Stimulated activated CD8-positive, alpha-beta memory T cell treated with anti-CD3 and anti-CD28 coated beads, Interleukin-15, amount 100 ng/mL, for 24 hours (primary cell): Measurements from ENCODE around the gene HOXA7.

Experiments
- DNase-seq: peaks from one replicate; pipeline ENCODE4 v3.0.0-alpha.2; 2020; ENCODE audit warnings: low read depth

The HOXA7 gene

DNA sequence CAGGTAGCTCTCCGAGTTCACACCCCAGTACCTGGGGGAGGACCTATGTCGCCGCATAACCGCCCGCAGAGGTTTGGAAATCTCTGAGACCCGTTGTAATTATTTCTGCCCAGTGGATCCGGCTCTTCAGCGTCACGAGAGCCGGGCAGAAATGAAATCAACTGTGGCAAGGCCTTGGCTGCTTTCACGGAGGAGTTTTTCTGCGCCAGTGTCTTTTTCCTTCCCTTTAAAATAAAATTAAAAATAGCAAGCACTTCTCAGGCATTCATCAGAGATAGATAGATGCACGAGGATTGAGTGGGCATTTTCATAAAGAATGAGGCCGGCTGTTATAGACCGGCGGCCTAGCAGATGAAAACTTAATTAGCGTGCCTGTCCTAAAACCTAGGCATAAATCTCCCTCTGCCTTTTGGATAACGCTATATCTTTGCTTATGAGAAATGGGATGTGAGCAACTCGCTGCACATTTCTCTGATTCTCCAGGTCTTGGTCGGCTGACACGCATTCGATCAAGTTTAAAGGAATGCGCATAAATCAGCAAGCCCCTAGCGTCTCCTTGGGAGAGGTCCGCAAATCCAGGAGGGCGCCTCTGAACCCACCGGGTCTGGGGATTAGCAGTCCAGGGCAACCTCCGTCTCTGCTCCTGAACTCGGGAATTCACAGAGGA is 37.0 kb upstream of the HOXA7 start:
- DNase-seq = no peak

DNA sequence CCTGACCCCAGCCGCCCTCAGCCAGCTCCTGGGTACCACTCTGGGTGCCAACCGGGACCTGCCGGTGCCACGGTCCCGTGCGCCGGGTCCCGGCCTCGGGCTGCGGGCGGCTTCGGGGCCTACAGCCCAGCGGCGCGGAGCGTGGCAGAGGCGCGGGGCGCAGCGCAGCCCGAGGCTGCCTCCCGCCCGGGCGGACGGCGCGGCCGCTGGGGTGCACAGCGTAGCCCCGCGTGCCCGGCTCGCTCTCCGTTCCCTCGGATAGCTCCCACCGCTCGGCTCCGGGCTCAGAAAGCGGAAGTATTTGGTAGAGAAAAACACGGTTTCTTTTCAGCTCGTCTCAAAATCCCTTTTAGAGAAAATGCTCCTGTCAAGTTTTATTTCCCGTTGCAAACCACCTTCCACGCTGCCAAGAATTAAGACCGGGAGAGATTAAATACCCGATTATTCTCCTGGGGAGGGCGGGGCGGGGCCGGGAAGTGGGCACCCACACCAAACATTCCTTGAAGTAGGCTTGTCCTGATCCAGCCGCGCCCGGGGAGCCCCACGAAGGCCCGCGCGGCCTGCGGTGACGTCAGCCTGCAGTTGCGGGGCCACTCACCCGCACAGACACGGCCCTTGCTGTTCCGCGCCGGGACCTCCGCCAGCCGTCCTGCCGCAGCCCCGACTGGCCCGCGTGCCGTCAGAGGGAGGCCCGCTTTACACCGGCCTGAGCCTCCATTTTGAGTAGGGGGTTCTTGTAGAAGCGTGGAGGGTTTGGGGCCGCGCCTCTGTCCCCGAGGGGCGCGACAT is 36.3 kb upstream of the HOXA7 start:
- no peak for DNase-seq

DNA sequence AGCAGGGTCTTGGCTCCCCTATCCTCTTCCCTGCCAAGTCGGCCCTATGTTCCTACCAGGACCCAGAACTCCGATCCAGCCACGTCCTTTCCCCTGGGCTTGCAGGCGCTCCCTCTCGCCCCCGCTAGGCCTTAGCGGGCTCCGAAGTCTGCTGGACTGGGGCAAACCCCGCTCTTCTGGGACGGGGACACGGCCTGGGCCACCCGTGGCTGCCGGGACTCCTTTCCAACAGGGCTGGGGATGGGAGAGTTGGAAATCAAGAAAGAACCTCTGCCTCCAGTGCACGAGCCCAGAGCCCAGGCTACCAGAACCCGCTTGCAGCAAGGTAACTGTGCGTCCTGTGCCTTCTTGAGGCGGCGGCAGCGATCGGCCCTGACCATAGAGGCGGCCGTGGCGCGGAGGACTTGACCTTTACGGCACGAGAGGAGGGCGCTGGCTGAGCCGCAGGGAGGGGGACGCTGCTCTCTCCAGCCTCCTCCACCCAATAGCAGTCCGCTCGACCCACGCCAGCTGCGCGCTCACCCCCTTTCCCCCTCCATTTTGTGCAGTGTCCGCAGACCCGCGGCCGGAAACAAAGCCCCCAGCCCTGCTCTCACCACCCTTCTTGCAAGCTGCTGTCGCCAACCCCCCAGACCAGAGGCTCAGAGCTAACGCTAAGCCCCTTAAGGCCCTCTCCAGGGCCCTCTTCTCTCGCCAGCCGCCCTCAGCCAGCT is 35.5 kb upstream of the HOXA7 start:
- no peak for DNase-seq

DNA sequence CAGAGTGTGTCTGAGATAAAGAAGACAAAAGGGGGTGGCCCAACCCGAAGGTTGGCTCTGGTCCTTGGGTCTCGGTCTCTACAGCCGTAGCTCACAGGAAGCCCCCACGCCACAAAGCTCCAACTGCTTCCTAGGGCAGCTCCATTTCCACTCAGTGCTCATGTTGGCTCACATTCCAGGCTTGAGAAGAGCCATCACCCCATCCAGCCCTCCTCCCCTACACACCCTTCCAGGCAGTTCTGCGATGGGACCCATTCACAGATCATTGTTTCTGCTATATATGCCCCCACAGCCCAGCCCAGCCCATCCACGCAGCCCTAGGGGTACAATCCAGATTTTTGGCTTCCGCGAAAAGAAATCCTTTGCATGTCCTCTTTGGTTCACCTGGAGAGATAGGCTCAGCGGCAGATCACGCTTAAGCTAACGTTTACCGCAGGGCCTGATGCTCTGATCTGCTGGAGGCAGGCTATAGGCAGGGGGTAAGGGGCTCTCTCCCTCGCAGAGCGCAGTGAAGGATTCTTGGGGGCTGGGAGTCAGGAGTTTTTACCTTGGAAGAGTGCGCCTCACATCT is 34.8 kb upstream of the HOXA7 start:
- DNase-seq = no peak

DNA sequence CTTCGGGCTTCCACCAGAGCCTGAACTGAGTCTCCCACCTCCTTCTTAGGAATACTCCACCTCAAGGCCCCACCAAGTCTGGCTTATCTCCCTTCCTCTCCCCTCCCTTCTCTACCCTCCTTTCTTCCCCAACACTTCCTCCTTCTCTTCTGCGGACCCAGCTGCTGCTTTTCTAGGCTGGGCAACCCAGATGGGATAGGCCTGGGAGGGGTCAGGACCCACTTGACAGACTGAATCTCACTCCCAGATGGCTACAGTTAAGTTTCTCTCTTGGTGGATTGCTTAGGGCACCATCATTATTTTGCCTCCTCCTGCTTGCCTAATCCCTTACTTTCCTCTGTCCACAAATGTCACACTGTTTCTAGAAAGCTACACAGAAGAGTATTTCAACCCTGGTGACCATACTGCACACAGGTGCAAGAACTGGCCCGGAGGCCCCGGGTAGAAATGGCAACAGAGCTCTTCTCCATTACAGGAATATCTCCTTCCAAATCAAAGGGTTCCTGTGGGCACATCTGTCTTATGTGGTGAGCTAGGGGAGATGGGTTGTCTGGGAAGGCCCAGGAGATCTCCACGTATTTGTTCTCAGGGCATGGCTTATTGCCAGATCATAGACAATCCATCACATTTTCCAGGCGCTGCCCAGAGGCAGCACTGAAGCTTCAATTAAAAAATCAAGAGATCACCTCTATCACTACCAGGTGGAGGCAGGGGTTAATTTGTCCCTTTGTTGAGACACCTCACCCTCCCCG is 33.7 kb upstream of the HOXA7 start:
- DNase-seq = no peak

DNA sequence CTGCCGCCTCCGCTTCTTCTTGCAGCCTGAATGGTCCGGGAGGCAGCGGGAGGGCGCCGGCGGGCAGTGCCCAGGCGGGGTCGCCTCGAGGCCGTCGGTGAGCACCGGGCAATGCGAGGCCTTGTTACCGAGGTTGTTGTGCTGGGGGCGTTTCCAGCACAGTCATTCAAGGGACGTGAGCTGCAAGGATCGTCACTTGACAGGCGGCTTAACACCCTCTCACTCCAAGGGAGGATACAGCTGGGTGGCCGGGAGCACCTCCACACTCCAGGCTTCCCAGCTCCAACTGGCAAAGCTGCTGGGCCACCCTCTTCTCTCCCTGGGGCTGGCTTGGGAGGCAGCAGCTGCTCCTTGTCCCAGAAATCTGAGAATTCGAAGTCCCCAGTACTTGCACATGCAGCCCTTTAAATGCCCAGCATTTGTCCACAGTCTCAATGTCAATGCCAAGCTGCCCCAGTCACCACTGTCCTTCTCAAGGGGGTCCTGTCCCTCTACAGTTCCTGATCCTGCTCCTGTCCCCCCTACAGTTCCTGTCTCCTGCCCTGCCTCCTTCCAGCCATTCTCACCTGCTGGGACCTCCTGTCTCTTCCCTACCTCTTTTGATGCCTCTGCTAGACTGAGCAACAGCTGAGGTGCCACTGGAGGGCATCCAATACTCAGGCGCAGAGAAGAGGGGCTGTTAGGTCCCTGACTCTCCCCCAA is 33.0 kb upstream of the HOXA7 start:
- no peak for DNase-seq

DNA sequence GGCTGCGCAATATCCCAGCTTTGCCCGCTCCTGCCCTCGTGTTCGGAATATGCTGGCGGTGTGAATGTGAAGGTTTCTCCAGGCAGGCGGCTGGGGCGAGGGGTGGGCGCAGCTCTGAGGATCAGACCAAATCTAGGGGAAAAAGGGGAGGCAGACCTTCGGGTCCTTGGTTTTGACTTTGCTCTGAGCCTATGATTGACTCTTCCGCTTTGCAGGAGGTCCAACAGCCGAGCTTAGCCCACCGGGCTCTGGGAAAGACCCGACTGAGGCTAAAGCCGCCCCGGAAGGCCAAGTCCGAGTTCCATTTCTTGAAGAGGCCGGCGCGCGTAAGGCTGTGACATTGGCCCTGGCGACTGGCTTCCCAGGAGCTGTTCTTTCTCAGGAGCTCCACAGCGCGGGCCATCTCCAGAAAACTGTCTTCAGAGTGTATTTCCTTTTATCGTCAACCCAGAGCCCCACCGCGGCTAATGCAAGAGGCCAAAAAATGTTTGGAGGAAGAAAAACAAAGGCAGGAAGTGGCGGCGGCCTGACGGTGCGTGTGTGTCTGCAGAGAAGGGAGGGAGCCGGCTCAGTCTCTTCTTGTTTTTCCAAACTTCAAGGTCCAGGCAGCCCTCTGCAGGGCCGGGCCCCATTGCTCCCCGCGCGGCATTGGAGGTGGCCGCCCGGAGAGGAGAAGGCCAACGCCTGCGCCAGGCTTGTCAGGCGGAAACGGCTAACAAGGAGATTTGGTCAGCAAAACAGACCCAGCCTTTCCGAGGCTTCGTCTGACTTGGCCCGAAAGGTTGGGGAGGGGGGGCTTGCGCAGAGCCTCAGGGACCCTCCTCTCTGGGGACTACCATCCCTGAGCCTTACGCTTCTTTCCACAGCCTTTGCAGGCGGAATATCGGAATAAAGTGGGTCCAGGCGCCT is 32.2 kb upstream of the HOXA7 start:
- DNase-seq = no peak

DNA sequence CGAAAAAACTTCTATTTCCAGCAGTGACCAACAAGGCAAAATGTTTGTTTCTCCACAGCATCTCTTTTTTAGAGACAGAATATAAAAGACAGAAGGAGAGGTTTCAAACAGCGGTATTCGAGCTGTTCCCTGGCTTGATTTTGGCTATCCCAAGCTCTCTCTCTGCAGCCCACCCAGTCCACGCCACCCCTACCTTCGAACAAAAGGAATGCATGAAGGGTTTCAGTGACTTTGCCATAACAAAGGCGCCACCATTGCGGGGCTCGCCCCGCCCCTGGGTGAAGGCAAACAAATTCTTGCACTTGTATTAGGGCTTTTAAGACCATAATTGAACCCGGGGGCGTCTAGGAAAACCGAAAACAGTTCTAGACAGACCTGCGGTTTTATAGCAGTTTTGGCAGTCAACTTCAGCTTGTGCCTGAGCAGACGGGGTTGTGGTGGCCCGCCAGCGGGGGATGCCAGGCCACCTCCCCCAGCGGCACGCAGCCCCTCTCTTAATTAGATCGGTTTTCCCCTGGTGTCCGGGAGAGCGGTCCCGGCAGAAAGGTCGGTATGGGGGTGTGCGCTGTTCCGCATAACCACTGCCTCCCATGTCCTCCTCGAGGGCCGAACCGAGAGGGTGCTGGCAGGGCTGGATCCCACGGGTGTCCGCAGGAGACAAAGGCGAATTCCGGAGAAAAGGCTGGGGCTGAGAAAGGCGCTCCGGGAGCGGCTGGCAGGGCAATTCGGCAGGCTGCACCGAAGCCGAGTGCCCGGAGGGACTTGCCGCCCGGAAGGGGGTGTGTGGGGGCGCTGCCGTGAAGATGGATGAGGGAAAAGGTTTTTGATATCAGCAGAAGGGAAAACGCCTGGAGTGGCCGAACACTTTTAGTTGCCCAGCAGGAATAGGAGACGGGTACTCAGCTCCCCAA is 31.3 kb upstream of the HOXA7 start:
- DNase-seq = no peak

DNA sequence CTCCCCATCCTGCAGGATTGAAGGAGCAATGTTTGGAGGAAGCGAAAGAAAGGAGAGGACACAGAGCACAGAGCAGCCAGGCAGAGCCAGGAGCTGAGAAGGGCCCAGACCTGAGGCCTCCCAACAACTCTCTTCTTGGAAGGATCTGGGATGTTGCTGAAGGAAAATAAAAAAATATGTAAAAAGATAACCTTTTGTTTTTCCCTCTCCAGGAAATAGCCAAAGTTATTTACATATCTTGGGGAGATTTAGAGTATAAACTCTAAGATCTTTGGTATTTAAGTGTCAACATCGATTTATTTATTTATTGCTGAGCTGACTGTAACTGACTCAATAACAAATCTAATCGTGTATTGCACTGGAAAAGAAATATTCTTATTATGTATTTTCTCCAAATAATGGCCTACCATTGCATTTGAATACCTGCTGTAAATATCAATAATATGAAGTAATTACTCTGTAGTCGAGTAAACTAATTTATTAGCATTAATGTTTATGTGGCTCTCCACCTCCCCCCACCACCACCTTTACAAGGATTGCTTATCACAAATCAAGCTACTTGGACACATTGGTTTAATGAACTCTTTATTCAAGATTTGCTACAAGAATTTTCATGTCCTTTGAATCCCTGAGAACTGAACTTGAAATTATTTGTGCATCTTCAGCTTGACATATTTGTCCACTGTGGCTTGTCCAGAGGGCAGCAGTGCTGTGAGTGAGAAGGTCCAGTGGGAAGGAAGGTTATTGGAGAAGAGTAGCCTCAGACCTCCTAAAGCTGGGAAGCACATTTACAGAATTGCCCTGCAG is 30.4 kb upstream of the HOXA7 start:
- DNase-seq = no peak

DNA sequence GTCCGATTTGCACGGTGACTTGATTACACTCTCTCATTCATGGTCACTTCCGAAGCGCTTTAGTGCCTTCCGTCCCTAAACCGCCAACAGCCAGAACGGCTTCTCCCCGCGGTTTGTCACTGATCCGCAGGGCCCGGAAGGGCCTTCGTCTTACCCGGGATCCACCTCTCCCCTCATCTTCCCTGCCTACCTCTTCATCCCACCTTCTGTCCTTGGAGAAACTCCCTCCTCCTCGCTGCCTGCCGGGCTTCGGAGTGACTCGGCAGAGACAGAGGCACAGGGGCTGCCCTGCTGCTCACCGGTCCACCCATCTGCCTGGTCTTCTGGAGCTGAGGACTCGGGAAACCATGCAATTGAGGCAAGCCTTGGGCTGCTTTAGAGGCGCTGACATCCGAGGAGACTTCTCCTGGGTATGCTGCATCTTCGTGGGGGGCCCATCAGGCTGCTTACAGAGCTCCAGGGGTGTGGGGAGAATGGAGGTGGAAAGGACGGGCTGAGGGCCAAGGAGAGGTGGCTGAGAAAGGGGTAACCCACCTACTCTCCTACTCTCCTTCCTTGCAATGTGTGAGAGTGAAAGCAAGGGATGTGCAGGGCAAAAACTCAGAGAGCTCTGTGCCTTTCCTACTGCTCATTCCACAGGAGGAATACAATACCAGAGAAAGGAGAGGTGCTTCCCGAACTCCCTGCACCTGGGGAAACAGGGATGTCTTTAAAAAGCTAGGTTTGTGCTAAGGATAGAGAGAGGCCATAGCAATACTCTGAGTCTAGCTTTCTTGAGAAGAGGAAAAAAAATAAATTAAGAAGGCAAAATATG is 29.6 kb upstream of the HOXA7 start:
- DNase-seq = no peak

DNA sequence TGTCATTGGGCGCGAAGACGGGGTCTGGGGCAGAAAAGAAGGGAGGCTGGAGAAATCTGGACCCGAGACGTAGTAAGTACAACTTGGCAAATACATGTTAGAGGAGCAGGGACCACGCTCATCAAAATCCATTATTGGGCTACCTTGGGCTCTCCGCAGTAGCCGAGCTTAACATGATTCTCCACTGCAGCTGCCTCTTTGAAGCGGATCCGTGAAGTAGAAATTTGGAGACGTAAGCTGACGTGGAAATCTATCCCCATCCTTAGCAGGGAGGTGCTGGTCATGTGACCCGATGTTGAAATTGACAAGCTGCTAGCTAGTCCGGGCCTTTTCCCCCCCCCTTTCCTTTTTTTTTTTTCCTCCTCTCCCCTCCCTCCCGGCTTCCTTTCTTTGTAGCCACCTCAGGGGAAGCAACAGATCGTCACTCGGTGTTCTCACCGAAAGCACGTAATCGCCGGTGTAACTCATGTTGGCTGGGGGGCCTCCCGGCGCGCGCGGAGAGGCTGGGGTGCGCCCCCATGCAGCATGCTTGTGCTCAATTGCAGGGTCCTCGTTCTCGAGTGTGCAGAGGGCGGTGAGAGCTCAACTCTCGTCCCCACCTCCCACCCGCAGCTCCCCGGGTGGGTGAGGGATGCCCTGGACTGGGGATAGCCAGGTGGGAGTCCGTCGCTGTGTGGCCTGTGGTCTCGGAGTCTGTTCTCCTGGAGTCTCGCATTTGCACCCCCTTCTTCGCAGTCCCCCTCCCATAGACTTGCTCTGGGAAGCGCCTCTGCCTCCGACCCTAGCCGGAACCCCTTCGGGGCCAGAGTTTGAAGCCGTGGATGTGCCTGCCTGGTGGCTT is 28.8 kb upstream of the HOXA7 start, which contains the start of gene HOXA11:
TSS of gene HOXA11 (minus strand) at position 220 of the 841 bp plus-strand sequence. CDS start at position 132, 88 bp downstream.
- DNase-seq = no peak

DNA sequence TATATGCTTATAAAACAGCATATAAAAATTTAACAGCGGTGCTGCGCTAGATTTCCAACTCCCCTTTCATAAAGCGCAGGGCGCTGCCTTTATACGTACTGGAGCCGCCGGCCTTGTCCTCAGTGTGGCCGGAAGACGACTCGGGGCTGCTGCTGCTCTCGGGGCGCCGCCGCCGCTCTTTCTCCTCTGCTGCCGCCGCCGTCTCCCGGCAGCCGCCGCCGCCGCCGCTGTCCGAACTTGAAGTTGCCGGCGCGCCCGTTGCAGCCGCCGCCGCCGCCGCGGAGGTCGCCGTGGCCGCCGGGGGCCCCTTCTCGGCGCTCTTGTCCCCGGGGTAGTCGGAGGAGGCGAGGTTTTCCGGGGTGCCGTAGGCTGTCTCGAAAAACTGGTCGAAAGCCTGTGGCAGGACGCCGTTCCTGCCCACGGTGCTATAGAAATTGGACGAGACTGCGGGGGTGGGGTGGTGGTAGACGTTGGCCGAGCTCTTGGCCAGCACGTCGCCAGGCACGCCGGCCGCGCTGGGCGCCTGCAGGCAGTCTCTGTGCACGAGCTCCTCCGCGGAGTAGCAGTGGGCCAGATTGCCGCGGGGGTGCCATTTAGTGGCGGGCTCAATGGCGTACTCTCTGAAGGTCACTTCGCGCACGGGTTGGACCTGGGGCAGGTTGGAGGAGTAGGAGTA is 28.0 kb upstream of the HOXA7 start:
- DNase-seq = no peak

DNA sequence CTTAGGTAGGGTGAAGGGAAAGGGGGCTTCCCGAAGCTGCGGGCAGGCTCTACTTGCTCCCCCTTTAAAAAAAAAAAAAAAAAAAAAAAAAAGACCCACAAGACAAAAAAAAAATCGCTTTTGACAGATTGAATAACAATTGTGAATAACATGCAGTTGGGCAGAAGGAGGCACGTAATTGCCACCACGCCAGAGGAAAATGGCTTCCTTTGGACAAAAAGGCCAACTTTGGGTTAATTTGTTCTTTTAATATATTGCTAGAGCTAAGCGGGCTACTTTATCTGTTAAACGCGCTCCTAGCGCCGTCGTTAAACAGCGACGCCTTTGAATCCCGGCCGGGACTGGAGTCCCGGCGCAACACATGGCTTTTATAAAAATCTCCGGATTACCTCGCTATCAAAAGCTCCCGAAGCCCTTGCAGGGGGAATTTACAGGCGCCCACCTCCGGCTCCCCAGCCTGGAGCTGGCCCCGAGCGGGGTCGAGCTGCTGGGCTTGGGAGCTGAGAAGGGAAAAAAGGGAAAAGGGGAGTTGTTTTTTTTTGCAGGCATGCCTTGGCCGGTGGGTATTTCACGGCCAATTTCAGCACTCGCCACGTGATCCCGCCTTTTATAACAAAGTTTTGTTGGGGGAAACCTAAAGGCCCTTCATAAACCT is 27.3 kb upstream of the HOXA7 start:
- no peak for DNase-seq

DNA sequence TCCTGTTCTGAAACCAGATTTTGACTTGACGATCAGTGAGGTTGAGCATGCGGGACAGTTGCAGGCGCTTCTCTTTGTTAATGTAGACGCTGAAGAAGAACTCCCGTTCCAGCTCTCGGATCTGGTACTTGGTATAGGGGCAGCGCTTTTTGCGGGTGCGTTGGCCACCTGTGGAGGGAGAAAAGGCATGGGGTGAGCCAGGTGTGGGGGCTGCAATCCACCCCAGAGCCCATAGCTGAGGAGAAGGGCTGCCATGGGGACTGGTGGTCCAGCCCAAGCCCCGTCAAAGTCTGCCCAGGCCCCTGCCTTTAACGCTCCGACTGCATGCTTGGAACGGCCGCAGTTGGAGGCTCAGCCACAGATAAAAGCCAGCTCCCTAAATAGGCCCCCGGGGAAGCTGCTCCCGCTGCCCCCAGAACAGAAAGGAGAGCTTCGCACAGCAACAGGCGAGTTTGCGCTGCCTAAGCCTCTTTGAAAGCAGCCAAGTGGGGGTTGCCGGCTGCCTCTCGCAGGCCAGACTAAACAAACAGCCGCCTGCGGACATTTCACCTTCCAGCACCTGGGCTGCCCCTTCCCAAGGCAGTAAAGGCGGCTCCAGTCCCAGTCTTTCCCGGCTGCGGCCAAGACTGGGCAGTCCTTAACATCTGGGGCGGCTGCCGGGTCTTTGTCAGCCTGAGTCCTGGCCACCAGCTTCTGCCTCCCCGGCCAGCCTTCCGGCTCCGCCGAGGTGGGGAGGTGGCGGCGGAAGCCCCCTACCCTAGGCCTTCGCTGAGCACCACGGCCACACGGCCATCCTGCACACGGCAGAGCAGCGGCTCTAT is 26.6 kb upstream of the HOXA7 start:
- DNase-seq = no peak
